IMR-90 (cell line): ENCODE measurements around the gene C11orf97. TPM values are rescaled to one million over a fixed set of nuclear protein-coding genes. Genes with fewer than 3 reads are reported as not detected.

Source experiments
- ATAC-seq: fragments of 200-7000 bp; cut with Tn5 transposase; 2 replicates; pipeline ENCODE4 v1.9.1; 2020; ENCODE audit warnings: low read depth, mild to moderate bottlenecking, moderate library complexity
- BruUV-seq: library from RNA; stranded (reverse); fragments of 400-500 nt; replicated peaks from 2 replicates; lab custom pipeline; 2021; lab: Mats Ljungman, UMichigan
- CTCF ChIA-PET: fragments of 300-600 bp; formaldehyde crosslinking; extraction: SDS; loops from one replicate; lab custom pipeline; 2021; ENCODE audit warnings: antibody characterized with exemption; lab: Yijun Ruan, JAX
- POLR2A ChIA-PET: fragments of 300-600 bp; sonication (Branson Sonifier 250); formaldehyde crosslinking; loops from one replicate; lab custom pipeline; 2022; ENCODE audit warnings: antibody characterized with exemption; ENCODE audit not compliant: unreplicated experiment; lab: Charles Lee
- DNase-seq: peaks from one replicate; pipeline ENCODE4 v3.0.0; 2013
- H2AFZ ChIP-seq: replicated peaks from 2 replicates; pipeline ENCODE3; 2013; ENCODE audit warnings: low read length, mild to moderate bottlenecking; ENCODE audit not compliant: poor library complexity
- H2AK5ac ChIP-seq: 2 replicates; pipeline ENCODE4 v1.6.1; 2013; ENCODE audit warnings: low read depth, low read length, inconsistent platforms
- H2AK9ac ChIP-seq: replicated peaks from 2 replicates; pipeline ENCODE3; 2013; ENCODE audit warnings: mild to moderate bottlenecking, low read depth, low read length, moderate library complexity; ENCODE audit not compliant: poor library complexity
- H2BK120ac ChIP-seq: 2 replicates; pipeline ENCODE4 v1.6.1; 2013; ENCODE audit warnings: low read depth, low read length, inconsistent platforms
- H2BK15ac ChIP-seq: 3 replicates; pipeline ENCODE4 v1.6.1; 2013; ENCODE audit warnings: low read depth, low read length, inconsistent platforms
- H2BK20ac ChIP-seq: 2 replicates; pipeline ENCODE4 v1.6.1; 2013; ENCODE audit warnings: low read depth, mild to moderate bottlenecking, inconsistent platforms, low read length, moderate library complexity
- H2BK5ac ChIP-seq: 2 replicates; pipeline ENCODE4 v1.6.1; 2013; ENCODE audit warnings: mild to moderate bottlenecking, low read depth, low read length, inconsistent platforms; ENCODE audit not compliant: poor library complexity, severe bottlenecking
- H3K14ac ChIP-seq: replicated peaks from 2 replicates; pipeline ENCODE4 v1.6.1; 2013; ENCODE audit warnings: low read depth, low read length, inconsistent platforms
- H3K18ac ChIP-seq: 2 replicates; pipeline ENCODE4 v1.6.1; 2013; ENCODE audit warnings: low read depth, low read length, control low read depth
- H3K23ac ChIP-seq: 2 replicates; pipeline ENCODE4 v1.6.1; 2013; ENCODE audit warnings: low read depth, low read length, inconsistent platforms
- H3K27ac ChIP-seq: 2 replicates; pipeline ENCODE4 v1.5.1; 2013; ENCODE audit warnings: mild to moderate bottlenecking, control low read depth, low read length; ENCODE audit not compliant: insufficient read depth
- H3K27me3 ChIP-seq: 2 replicates; pipeline ENCODE4 v1.6.1; 2013; ENCODE audit warnings: low read length; ENCODE audit not compliant: control insufficient read depth, insufficient read depth
- H3K36me3 ChIP-seq: 2 replicates; pipeline ENCODE4 v1.6.1; 2013; ENCODE audit warnings: low read length, mixed read lengths; ENCODE audit not compliant: control insufficient read depth, insufficient read depth
- H3K4ac ChIP-seq: 2 replicates; pipeline ENCODE4 v1.6.1; 2013; ENCODE audit warnings: low read depth, low read length, inconsistent platforms
- H3K4me1 ChIP-seq: 2 replicates; pipeline ENCODE4 v1.6.1; 2013; ENCODE audit warnings: low read length, mixed read lengths; ENCODE audit not compliant: control insufficient read depth, insufficient read depth
- H3K4me2 ChIP-seq: 2 replicates; pipeline ENCODE4 v1.6.1; 2013; ENCODE audit warnings: low read depth, mild to moderate bottlenecking, control low read depth, low read length, moderate library complexity
- H3K4me3 ChIP-seq: 2 replicates; pipeline ENCODE4 v1.5.1; 2013; ENCODE audit warnings: low read depth, mild to moderate bottlenecking, control low read depth, low read length, moderate library complexity; ENCODE audit not compliant: insufficient read depth
- H3K56ac ChIP-seq: 2 replicates; pipeline ENCODE4 v1.6.1; 2013; ENCODE audit warnings: low read length, inconsistent platforms; ENCODE audit not compliant: insufficient read depth; ENCODE audit errors: extremely low read depth
- H3K79me1 ChIP-seq, 2 experiments: 2 replicates each; pipeline ENCODE4 v1.6.1; 2013; ENCODE audit warnings: low read length in 2 of 2, inconsistent platforms in 1 of 2, low read depth in 1 of 2
- H3K9ac ChIP-seq: 2 replicates; pipeline ENCODE4 v1.6.1; 2013; ENCODE audit warnings: low read depth, low read length, control low read depth
- H3K9me1 ChIP-seq: 2 replicates; pipeline ENCODE4 v1.6.1; 2013; ENCODE audit warnings: low read length, inconsistent platforms; ENCODE audit not compliant: insufficient read depth
- H3K9me3 ChIP-seq: 2 replicates; pipeline ENCODE4 v1.6.1; 2013; ENCODE audit warnings: low read length; ENCODE audit not compliant: control insufficient read depth, insufficient read depth
- H4K20me1 ChIP-seq: 2 replicates; pipeline ENCODE4 v1.6.1; 2013; ENCODE audit warnings: low read length, inconsistent platforms; ENCODE audit not compliant: insufficient read depth
- H4K5ac ChIP-seq: 2 replicates; pipeline ENCODE4 v1.6.1; 2013; ENCODE audit warnings: mild to moderate bottlenecking, low read depth, low read length, control low read depth
- H4K8ac ChIP-seq, 2 experiments: 2 replicates each; pipeline ENCODE4 v1.6.1; 2013; ENCODE audit warnings: low read depth in 2 of 2, low read length in 2 of 2, control low read depth in 1 of 2, inconsistent platforms in 1 of 2
- H4K91ac ChIP-seq: 2 replicates; pipeline ENCODE4 v1.6.1; 2013; ENCODE audit warnings: low read depth, low read length, inconsistent platforms; ENCODE audit not compliant: insufficient read depth
- MAFK ChIP-seq: IDR thresholded peaks from 2 replicates; pipeline ENCODE4 v1.6.1; 2012; ENCODE audit warnings: low read depth, low read length, improper control_type of control experiment
- MAZ ChIP-seq: IDR thresholded peaks from 2 replicates; pipeline ENCODE4 v1.6.1; 2012; ENCODE audit warnings: low read depth, mild to moderate bottlenecking, low read length, improper control_type of control experiment, moderate library complexity, borderline replicate concordance
- POLR2A ChIP-seq: IDR thresholded peaks from 2 replicates; pipeline ENCODE4 v1.6.1; 2012; ENCODE audit warnings: mild to moderate bottlenecking, low read depth, low read length
- RCOR1 ChIP-seq: IDR thresholded peaks from 2 replicates; pipeline ENCODE4 v1.6.1; 2012; ENCODE audit warnings: mild to moderate bottlenecking, low read length, improper control_type of control experiment; ENCODE audit not compliant: insufficient replicate concordance
- dilution Hi-C: fragments of 300-500 bp; cut with HindIII; formaldehyde crosslinking; loops from one replicate; pipeline ENCODE4 v1.14.3; 2018; ENCODE audit warnings: low sequenced_read_pairs; ENCODE audit not compliant: unreplicated experiment
- in situ Hi-C: fragments of 300-500 bp; cut with MboI; formaldehyde crosslinking; loops from 3 replicates; pipeline ENCODE4 v1.14.3; 2019; ENCODE audit warnings: low sequenced_read_pairs, inconsistent platforms, mixed read lengths
- intact Hi-C: fragments of 100-400 bp; cut with micrococcal nuclease; formaldehyde crosslinking; loops from 2 replicates; pipeline ENCODE4 v1.10.0; 2022
- polyA plus RNA-seq, 3 experiments: library from polyadenylated mRNA; depleted of rRNA; stranded (reverse); fragments of >200 nt; gene quantifications; 2 replicates each; pipeline ENCODE4 v1.2.3, GENCODE V29; 2012; ENCODE audit warnings: low replicate concordance in 1 of 3
- total RNA-seq: library from RNA; depleted of rRNA; stranded (reverse); fragments of >200 nt; gene quantifications from 2 replicates; pipeline ENCODE4 v1.2.3, GENCODE V29; 2012

C11orf97 gene
- total and polyA plus RNA-seq, 2 of the 4 experiments (the other 2 are of a cell fraction) = not detected

- Histone ChIP-seq H3K4me2 (no peak overlapping the region), H2BK5ac (no peak overlapping the region), H4K5ac (no peak overlapping the region), H4K91ac (no peak overlapping the region), H3K79me1 (no peaks in the 10 kb centered on the region), H3K4ac (no peak overlapping the region), H3K36me3 (no peaks in the 10 kb centered on the region), H3K9me1 (0 out of 2 replicates have a peak, but pooled peaks cover 3% of the 10 kb centered on the region), H2AFZ (no peak overlapping the region), H3K4me3 (no peak overlapping the region), H3K4me1 (peaks cover 3% of the 10 kb centered on the region), H2AK5ac (no peak overlapping the region), H3K14ac (no peak overlapping the region), H3K27me3 (peaks cover 5% of the 10 kb centered on the region; the same call in 1 of the 2 replicates), H2BK15ac (no peak overlapping the region), H4K20me1 (no peaks in the 10 kb centered on the region), H2BK120ac (no peak overlapping the region), H3K27ac (no peak overlapping the region), H3K18ac (no peak overlapping the region), H3K56ac (no peak overlapping the region), H3K23ac (no peak overlapping the region), H3K9ac (no peak overlapping the region), H3K9me3 (no peaks in the 10 kb centered on the region), H2BK20ac (no peak overlapping the region), H4K8ac (no peak overlapping the region), H2AK9ac (no peak overlapping the region)
- intact Hi-C loops = no loop called here
- POLR2A ChIA-PET = no interaction called here
- dilution Hi-C loops = no loop called here
- CTCF ChIA-PET = interaction anchor here (0.6 kb wide), 1 partner anchor 528 kb away, joined by 5 read pairs; no protein-coding TSS in a partner anchor
- no TSS peak for BruUV-seq
- no peak for DNase-seq
- in situ Hi-C loops = no loop called here
- TF ChIP-seq POLR2A (no peak), MAFK (no peak), MAZ (no peak), RCOR1 (no peak)
- no peak for ATAC-seq
These were observed 24.1 kb downstream of the C11orf97 start for GRCh38 chr11:94536386-94536785.
